Measurements from ENCODE around the gene GOLGA2. TPM values are rescaled to one million over a fixed set of nuclear protein-coding genes. Genes with fewer than 3 reads are reported as not detected.

The GOLGA2 gene
- total and polyA plus RNA-seq, 2 of the 13 experiments (the other 11 are each of a cell fraction or from before 2014, with no cell fraction given) = 45.3 to 45.8 TPM

DNA sequence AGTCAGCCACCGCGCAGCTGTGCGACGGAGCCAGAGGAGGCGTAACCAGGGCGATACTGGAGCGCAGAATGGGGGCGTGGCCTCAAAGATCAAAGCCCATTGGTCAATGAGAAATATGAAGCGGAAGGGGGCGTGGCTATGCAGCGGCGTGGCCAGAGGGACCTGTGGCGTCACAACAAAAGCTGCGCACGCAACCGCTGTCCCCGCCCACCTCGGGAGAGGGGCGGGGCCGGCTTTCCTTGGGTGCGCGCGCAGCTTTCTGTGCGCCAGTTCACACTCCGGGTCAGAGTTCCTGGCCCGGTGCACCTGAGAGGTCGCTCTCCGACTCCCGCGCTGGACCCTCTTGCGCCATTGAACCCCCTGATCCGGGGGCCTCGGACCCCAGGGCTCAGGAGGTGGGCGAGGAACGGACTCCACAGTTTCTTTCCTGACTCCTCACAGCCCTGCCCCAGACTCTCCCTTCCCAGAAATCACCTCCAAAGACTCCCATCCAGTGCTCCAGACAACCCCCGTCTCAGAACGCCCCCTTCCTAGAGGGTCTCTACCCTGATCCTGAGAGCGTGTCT, 284 bp upstream of the GOLGA2 start, which contains the start of gene SWI5 (continued):
- TF ChIP-seq ZSCAN30 (CRISPR knock-in tag; IDR thresholded peaks at IDR 0.05) = no peak
- peak; percentile 52; the same call in 1 of the 2 replicates for TF ChIP-seq RFX3 (CRISPR knock-in tag; IDR thresholded peaks at IDR 0.05)
- TF ChIP-seq ZNF788 (CRISPR knock-in tag; IDR thresholded peaks at IDR 0.05; ENCODE audit: borderline replicate concordance) = no peak
- 0 out of 2 replicates have a peak, but pooled peaks have one; percentile 11 for TF ChIP-seq TBX2 (CRISPR knock-in tag; IDR thresholded peaks at IDR 0.05; ENCODE audit: borderline replicate concordance)
- no peak for TF ChIP-seq NFATC3 (CRISPR knock-in tag; IDR thresholded peaks at IDR 0.05)
- TF ChIP-seq, protein P1, sequence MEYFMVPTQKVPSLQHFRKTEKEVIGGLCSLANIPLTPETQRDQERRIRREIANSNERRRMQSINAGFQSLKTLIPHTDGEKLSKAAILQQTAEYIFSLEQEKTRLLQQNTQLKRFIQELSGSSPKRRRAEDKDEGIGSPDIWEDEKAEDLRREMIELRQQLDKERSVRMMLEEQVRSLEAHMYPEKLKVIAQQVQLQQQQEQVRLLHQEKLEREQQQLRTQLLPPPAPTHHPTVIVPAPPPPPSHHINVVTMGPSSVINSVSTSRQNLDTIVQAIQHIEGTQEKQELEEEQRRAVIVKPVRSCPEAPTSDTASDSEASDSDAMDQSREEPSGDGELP (IDR thresholded peaks at IDR 0.05; ENCODE audit: borderline replicate concordance, low read depth) = peak; percentile 70; the same call in 1 of the 2 replicates
- no peak for TF ChIP-seq ADNP (CRISPR knock-in tag; IDR thresholded peaks at IDR 0.05)
- TF ChIP-seq AHR (CRISPR knock-in tag; IDR thresholded peaks at IDR 0.05) = no peak; the same call in 1 of the 2 replicates
- TF ChIP-seq, protein P2, sequence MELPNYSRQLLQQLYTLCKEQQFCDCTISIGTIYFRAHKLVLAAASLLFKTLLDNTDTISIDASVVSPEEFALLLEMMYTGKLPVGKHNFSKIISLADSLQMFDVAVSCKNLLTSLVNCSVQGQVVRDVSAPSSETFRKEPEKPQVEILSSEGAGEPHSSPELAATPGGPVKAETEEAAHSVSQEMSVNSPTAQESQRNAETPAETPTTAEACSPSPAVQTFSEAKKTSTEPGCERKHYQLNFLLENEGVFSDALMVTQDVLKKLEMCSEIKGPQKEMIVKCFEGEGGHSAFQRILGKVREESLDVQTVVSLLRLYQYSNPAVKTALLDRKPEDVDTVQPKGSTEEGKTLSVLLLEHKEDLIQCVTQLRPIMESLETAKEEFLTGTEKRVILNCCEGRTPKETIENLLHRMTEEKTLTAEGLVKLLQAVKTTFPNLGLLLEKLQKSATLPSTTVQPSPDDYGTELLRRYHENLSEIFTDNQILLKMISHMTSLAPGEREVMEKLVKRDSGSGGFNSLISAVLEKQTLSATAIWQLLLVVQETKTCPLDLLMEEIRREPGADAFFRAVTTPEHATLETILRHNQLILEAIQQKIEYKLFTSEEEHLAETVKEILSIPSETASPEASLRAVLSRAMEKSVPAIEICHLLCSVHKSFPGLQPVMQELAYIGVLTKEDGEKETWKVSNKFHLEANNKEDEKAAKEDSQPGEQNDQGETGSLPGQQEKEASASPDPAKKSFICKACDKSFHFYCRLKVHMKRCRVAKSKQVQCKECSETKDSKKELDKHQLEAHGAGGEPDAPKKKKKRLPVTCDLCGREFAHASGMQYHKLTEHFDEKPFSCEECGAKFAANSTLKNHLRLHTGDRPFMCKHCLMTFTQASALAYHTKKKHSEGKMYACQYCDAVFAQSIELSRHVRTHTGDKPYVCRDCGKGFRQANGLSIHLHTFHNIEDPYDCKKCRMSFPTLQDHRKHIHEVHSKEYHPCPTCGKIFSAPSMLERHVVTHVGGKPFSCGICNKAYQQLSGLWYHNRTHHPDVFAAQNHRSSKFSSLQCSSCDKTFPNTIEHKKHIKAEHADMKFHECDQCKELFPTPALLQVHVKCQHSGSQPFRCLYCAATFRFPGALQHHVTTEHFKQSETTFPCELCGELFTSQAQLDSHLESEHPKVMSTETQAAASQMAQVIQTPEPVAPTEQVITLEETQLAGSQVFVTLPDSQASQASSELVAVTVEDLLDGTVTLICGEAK (IDR thresholded peaks at IDR 0.05) = no peak
- TF ChIP-seq, protein P2 (CRISPR knock-in tag; IDR thresholded peaks at IDR 0.05) = no peak
- TF ChIP-seq STAT5B (CRISPR knock-in tag; IDR thresholded peaks at IDR 0.05) = no peak
- TF ChIP-seq ZNF839 (CRISPR knock-in tag; IDR thresholded peaks at IDR 0.05; ENCODE audit: borderline replicate concordance) = no peak
- no peak for TF ChIP-seq ZFP62 (CRISPR knock-in tag; IDR thresholded peaks at IDR 0.05)
- peak; percentile 42; the same call in 1 of the 2 replicates for TF ChIP-seq HDAC1 (CRISPR knock-in tag; IDR thresholded peaks at IDR 0.05)
- no peak for TF ChIP-seq ZBTB3 (CRISPR knock-in tag; IDR thresholded peaks at IDR 0.05; ENCODE audit: borderline replicate concordance, low read depth)
- TF ChIP-seq, protein P3, sequence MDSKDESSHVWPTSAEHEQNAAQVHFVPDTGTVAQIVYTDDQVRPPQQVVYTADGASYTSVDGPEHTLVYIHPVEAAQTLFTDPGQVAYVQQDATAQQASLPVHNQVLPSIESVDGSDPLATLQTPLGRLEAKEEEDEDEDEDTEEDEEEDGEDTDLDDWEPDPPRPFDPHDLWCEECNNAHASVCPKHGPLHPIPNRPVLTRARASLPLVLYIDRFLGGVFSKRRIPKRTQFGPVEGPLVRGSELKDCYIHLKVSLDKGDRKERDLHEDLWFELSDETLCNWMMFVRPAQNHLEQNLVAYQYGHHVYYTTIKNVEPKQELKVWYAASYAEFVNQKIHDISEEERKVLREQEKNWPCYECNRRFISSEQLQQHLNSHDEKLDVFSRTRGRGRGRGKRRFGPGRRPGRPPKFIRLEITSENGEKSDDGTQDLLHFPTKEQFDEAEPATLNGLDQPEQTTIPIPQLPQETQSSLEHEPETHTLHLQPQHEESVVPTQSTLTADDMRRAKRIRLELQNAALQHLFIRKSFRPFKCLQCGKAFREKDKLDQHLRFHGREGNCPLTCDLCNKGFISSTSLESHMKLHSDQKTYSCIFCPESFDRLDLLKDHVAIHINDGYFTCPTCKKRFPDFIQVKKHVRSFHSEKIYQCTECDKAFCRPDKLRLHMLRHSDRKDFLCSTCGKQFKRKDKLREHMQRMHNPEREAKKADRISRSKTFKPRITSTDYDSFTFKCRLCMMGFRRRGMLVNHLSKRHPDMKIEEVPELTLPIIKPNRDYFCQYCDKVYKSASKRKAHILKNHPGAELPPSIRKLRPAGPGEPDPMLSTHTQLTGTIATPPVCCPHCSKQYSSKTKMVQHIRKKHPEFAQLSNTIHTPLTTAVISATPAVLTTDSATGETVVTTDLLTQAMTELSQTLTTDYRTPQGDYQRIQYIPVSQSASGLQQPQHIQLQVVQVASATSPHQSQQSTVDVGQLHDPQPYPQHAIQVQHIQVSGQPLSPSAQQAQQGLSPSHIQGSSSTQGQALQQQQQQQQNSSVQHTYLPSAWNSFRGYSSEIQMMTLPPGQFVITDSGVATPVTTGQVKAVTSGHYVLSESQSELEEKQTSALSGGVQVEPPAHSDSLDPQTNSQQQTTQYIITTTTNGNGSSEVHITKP (CRISPR knock-in tag; IDR thresholded peaks at IDR 0.05; ENCODE audit: low read depth) = peak; percentile 20; the same call in 1 of the 2 replicates

All from HepG2 (cell line).